ENCODE data around the gene MBD4.

MBD4 gene

DNA sequence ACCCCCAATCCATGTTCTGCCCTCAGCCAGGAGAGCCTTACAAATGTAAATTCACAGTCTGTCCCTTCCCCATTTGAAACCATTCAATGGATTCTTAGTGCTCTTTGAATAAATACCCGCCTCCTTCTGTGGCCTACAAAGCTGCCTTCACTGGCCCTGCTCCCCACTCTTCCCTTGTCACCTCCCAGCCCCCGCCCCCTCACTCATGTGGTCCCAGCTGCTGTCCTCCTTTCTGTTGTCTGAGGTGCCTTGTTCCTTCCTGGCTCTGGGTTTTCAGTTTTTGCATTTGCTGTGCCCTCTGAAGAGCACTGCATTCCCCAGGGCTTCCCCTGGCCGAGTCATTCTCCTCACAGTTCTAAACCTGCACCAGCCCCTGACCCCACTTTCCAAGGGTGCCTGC is 14.5 kb downstream of the MBD4 start:
- no peaks in the 10 kb centered on the region for H3K27me3 ChIP-seq (ENCODE audit: control insufficient read depth, insufficient read depth, low read length)
- no peak overlapping the region for H3K9ac ChIP-seq (ENCODE audit: low read length)
- H3K27ac ChIP-seq (ENCODE audit: low read depth, low read length), result no peak overlapping the region

DNA sequence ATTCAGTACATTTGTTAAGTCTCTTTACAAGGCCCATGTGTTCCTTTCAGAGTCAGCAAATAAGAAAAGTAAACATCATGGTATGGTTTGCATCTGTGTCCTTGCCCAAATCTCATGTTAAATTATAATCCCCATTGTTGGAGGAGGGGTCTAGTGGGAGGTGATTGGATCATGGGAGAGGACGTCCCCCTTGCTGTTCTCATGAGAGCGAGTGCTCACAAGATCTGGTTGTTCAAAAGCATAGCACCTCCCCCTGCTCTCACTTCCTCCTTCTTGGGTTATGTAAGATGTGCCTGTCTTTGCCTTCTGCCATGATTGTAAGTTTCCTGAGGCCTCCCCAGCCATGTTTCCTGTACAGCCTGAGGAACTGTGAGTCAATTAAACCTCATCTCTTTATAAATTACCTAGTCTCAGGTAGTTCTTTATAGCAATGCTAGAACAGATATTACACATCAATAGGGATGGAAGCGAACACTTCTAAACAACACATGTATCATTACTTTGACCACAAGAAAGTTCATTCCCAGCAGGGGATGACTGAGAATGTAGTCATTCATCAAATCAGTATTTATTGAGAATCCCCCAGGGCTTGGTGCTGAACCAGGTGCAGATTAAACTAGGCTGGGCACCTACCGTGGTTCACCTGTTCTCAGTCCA is 15.4 kb downstream of the MBD4 start:
- Histone ChIP-seq H3K36me3 (ENCODE audit: control insufficient read depth, insufficient read depth, low read length) (no peaks in the 10 kb centered on the region), H3K4me1 (ENCODE audit: control insufficient read depth, insufficient read depth, low read length) (peaks cover 10% of the 10 kb centered on the region), H3K4me3 (ENCODE audit: low read length) (no peak overlapping the region), H3K27ac (ENCODE audit: low read depth, low read length) (no peak overlapping the region), H3K9ac (ENCODE audit: low read length) (no peak overlapping the region), H3K27me3 (ENCODE audit: control insufficient read depth, insufficient read depth, low read length) (no peaks in the 10 kb centered on the region)

More for the DNA sequence above, 14.5 kb downstream of the MBD4 start:
- Histone ChIP-seq H3K4me3 (ENCODE audit: low read length) (no peak overlapping the region), H3K4me1 (ENCODE audit: control insufficient read depth, insufficient read depth, low read length) (peaks cover 10% of the 10 kb centered on the region), H3K36me3 (ENCODE audit: control insufficient read depth, insufficient read depth, low read length) (no peaks in the 10 kb centered on the region)

DNA sequence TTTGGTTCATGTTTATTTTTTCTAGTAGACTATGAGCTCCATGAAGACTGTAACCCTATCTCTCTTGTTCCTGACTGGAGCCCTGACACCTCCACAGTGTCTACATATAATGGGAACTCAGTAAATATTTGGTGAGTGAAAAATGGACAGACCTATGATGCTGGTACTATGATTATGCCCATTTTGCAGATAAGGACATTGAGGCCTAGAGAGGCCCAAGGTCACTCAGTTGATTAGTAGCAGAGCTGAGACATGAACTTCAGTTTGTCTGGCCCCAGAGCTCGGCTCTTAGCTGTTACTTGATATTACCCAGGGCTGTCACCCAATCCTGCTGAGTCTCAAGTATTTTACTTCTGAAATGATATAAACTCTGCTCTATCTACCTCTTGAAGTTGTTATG is 16.9 kb downstream of the MBD4 start:
- Histone ChIP-seq H3K36me3 (ENCODE audit: control insufficient read depth, insufficient read depth, low read length) (no peaks in the 10 kb centered on the region), H3K27me3 (ENCODE audit: control insufficient read depth, insufficient read depth, low read length) (no peaks in the 10 kb centered on the region), H3K4me3 (ENCODE audit: low read length) (no peak overlapping the region), H3K4me1 (ENCODE audit: control insufficient read depth, insufficient read depth, low read length) (peaks cover under 1% of the 10 kb centered on the region), H3K9ac (ENCODE audit: low read length) (no peak overlapping the region), H3K27ac (ENCODE audit: low read depth, low read length) (no peak overlapping the region)

DNA sequence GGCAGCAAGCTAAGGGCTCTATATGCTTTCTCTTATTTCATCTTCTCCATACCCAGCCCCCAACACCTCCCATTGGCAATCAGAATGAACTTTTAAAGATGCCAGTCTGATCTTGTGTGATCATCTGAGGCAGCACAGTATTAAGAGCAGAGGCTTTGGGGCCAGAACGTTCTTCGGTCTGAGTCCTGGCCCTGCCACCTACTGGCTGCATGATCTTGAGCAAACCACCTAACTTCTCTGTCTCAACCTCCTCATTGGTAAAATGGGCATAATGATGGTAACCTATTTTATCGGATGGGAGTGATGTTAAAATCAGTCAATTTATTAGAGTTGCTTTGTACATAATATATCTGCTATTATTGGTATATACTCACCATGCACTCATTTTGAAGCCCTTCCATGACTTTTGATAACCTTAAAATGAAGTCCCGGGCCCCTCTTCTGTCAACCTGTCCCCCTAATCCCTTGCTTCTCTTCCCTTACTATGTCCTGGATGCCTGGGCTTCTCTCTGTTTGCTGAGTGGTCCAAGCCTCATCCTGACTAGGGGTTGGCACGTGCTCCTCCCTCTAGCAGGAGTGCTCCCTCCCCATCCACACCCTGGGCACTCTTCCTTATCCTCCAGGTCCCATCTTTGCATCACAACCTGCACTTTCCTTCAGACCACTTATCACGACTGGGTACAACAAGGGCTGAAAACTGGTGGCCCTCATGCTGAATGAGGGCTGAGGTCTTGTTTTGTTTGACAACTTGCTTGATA is 17.6 kb downstream of the MBD4 start:
- H3K27me3 ChIP-seq (ENCODE audit: control insufficient read depth, insufficient read depth, low read length), result no peaks in the 10 kb centered on the region
- H3K27ac ChIP-seq (ENCODE audit: low read depth, low read length), result no peak overlapping the region
- H3K4me1 ChIP-seq (ENCODE audit: control insufficient read depth, insufficient read depth, low read length), result no peaks in the 10 kb centered on the region
- H3K9ac ChIP-seq (ENCODE audit: low read length), result no peak overlapping the region
- H3K4me3 ChIP-seq (ENCODE audit: low read length), result no peak overlapping the region
- no peaks in the 10 kb centered on the region for H3K36me3 ChIP-seq (ENCODE audit: control insufficient read depth, insufficient read depth, low read length)

DNA sequence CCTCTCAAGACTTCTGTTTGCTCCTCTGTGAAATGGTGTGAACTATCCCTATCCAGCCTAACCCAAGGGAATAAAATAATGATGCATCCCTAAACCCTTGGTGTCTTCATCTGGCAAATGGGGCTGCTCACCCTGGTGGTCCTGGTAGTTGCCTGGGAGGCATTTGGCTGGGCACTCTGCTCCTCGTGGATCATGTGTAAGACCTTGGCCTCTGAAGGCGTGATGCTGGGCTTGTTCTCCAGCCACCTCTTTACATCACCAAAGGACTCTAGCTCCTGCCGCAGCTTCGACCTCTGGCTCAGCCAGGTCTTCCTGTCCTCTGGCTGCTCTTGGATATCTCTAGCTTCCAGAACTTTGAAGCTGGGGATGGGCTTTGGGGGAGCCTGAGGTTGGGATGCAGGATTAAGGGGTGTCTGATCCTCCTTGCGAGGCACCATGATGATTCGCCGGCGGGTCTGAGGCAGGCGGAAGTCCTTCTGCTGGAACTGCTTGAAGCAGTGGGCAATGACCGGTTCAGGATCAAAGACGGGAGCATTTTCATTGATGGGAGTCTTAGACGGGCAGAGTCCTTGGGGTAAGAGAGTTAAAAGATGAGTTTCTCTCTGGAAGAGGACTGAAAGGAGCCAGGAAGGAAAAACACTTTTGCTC is 18.4 kb downstream of the MBD4 start:
- Histone ChIP-seq H3K4me3 (ENCODE audit: low read length) (no peak overlapping the region), H3K27me3 (ENCODE audit: control insufficient read depth, insufficient read depth, low read length) (no peaks in the 10 kb centered on the region), H3K4me1 (ENCODE audit: control insufficient read depth, insufficient read depth, low read length) (no peaks in the 10 kb centered on the region), H3K36me3 (ENCODE audit: control insufficient read depth, insufficient read depth, low read length) (no peaks in the 10 kb centered on the region), H3K9ac (ENCODE audit: low read length) (no peak overlapping the region), H3K27ac (ENCODE audit: low read depth, low read length) (no peak overlapping the region)

DNA sequence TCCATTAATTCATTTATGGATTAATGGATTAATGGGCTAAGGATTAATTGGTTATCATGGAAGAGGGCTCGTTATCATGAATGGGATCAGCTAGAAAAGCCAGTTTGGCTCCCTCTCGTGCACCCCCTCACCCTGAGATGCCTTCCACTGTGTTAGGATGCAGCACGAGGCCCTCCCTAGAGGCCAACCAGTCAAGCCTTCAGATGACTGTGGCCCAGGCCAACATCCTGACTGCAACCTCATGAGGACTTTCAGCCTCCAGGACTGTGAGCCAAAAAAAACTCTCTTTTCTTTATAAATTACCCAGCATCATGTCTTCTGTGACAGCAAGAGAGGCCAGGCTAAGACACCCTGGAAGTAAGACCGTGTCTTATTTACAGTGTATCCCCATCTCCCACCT is 20.3 kb downstream of the MBD4 start:
- Histone ChIP-seq H3K4me3 (ENCODE audit: low read length) (no peak overlapping the region), H3K4me1 (ENCODE audit: control insufficient read depth, insufficient read depth, low read length) (no peaks in the 10 kb centered on the region), H3K36me3 (ENCODE audit: control insufficient read depth, insufficient read depth, low read length) (no peaks in the 10 kb centered on the region), H3K27me3 (ENCODE audit: control insufficient read depth, insufficient read depth, low read length) (no peaks in the 10 kb centered on the region), H3K27ac (ENCODE audit: low read depth, low read length) (no peak overlapping the region), H3K9ac (ENCODE audit: low read length) (no peak overlapping the region)

DNA sequence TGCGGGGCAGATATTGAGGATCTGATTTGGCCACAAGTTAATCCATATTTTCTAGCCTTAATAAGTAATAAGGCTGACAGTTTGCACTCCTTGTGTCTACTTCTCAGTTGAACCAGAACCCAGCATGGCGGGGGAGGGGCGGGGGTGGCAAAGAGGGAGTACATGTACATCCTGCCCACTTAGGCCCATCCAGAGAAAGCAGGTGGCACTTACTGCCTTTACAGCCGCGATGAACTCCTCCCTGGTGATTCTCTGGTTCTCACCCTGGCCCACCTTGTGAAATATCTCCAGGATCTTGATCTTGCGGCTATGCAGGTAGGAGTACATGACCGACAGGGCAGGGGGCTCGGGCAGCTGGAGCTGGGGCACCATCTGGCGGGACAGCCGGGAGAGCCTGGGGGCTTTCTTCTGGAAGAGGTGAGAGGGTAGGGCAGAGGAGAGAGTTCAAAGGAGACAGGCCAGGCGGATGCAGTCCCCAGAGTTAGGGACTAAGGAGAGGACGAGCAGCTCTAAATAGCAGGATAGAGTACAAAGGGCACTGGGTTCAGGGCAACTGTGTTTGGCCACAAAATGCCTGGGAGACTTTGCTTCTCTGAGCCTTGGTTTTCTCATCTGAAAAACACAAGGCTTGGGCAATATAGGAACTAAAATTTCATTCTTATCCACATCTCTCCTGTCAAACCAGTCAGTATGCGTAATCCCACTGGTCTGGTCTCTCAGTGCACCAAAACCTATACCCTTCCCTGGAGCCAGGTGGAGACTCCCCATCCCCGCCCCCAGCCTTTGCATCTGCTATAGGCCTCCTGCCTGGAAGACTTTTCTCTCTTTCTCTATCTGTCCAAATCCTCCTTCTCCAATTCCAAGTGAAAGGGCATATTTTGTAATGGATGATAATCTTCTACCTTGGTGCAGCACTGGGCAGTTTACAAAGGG is 21.4 kb downstream of the MBD4 start:
- Histone ChIP-seq H3K4me1 (ENCODE audit: control insufficient read depth, insufficient read depth, low read length) (no peaks in the 10 kb centered on the region), H3K27me3 (ENCODE audit: control insufficient read depth, insufficient read depth, low read length) (no peaks in the 10 kb centered on the region), H3K36me3 (ENCODE audit: control insufficient read depth, insufficient read depth, low read length) (no peaks in the 10 kb centered on the region), H3K4me3 (ENCODE audit: low read length) (no peak overlapping the region), H3K27ac (ENCODE audit: low read depth, low read length) (no peak overlapping the region), H3K9ac (ENCODE audit: low read length) (no peak overlapping the region)

DNA sequence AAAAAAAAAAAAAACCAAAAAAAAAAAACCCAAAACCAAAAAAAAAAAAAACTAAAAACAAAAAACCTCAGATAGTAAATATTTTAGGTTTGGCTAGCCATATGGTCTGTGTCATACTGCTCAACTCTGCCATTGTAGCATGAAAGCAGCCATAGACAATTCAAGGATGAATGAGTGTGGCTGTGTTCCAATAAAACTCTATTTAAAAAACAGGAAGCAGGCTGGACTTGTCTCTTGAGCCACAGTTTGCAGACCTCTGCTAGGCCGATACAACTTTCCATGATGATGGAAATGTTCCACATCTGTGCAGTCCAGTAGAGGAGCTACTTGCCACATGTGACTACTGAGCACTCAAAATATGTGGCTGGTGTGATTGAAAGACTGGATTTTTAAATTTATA is 22.4 kb downstream of the MBD4 start:
- Histone ChIP-seq H3K27me3 (ENCODE audit: control insufficient read depth, insufficient read depth, low read length) (no peaks in the 10 kb centered on the region), H3K9ac (ENCODE audit: low read length) (no peak overlapping the region), H3K27ac (ENCODE audit: low read depth, low read length) (no peak overlapping the region), H3K4me3 (ENCODE audit: low read length) (no peak overlapping the region), H3K4me1 (ENCODE audit: control insufficient read depth, insufficient read depth, low read length) (no peaks in the 10 kb centered on the region), H3K36me3 (ENCODE audit: control insufficient read depth, insufficient read depth, low read length) (no peaks in the 10 kb centered on the region)

DNA sequence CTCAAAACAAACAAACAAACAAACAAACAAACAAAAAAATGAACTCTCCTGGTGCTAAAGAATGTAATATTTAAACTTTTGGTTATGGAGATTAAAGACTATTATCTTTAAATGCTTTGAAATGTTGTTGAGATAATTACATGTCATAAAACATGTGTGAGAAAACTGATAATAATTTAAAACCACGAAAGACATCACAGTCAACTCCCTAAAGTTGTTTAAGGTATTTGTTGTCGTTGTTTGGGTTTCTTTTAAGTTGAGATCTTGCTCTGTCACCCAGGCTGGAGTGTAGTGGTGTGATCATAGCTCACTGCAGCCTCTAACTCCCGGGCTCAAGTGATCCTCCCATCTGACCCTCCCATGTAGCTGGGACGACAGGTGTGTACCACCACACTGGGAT is 23.3 kb downstream of the MBD4 start:
- no peaks in the 10 kb centered on the region for H3K36me3 ChIP-seq (ENCODE audit: control insufficient read depth, insufficient read depth, low read length)
- no peaks in the 10 kb centered on the region for H3K4me1 ChIP-seq (ENCODE audit: control insufficient read depth, insufficient read depth, low read length)
- no peak overlapping the region for H3K27ac ChIP-seq (ENCODE audit: low read depth, low read length)
- H3K9ac ChIP-seq (ENCODE audit: low read length), result no peak overlapping the region
- H3K27me3 ChIP-seq (ENCODE audit: control insufficient read depth, insufficient read depth, low read length), result no peaks in the 10 kb centered on the region
- no peak overlapping the region for H3K4me3 ChIP-seq (ENCODE audit: low read length)

DNA sequence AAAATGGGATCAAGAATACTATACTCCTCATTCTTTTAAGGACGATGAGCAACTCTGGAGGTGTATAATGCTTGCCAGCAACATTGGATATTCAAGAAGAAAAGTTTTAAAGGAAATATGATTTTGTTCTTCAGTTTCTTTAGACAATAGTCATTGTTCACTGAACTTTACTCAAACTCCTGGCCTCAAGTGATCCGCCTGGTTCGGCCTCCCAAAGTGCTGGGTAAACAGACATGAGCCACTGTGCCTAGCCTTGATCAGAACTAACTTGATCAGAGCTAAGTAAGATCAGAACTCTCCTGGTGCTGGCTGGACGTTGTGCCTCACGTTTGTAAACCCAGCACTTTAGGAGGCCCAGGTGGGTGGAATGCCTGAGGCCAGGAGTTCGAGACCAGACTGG is 23.9 kb downstream of the MBD4 start:
- H3K27me3 ChIP-seq (ENCODE audit: control insufficient read depth, insufficient read depth, low read length), result no peaks in the 10 kb centered on the region
- no peak overlapping the region for H3K9ac ChIP-seq (ENCODE audit: low read length)
- no peak overlapping the region for H3K27ac ChIP-seq (ENCODE audit: low read depth, low read length)
- H3K4me3 ChIP-seq (ENCODE audit: low read length), result no peak overlapping the region
- no peaks in the 10 kb centered on the region for H3K4me1 ChIP-seq (ENCODE audit: control insufficient read depth, insufficient read depth, low read length)
- H3K36me3 ChIP-seq (ENCODE audit: control insufficient read depth, insufficient read depth, low read length), result no peaks in the 10 kb centered on the region

DNA sequence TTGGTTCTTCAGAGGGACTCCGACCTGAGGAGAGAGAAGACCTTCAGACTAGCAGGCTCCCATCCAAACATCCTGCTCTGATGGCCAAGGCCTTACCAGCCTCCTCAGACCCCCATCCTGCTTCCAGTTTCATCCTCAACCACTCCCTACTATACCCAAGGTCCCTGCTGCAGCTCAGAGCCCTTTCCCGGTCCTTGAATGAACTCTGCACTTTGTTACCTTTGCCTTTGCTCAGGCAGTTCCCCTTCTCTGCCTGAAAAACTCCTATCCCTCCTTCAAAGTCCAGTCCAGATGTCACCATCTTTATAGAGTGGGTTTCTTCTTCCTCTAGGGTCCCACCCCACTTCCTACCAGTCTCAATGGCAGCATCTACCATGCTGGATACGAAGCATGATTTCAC is 24.4 kb downstream of the MBD4 start:
- Histone ChIP-seq H3K27ac (ENCODE audit: low read depth, low read length) (no peak overlapping the region), H3K4me1 (ENCODE audit: control insufficient read depth, insufficient read depth, low read length) (no peaks in the 10 kb centered on the region), H3K4me3 (ENCODE audit: low read length) (no peak overlapping the region), H3K9ac (ENCODE audit: low read length) (no peak overlapping the region), H3K36me3 (ENCODE audit: control insufficient read depth, insufficient read depth, low read length) (no peaks in the 10 kb centered on the region), H3K27me3 (ENCODE audit: control insufficient read depth, insufficient read depth, low read length) (no peaks in the 10 kb centered on the region)
